Activated naive CD8-positive, alpha-beta T cell (primary cell): ENCODE results near the gene NUDT4.
"Not testable (repeated sequence)": the region's sequence is repeated elsewhere in the genome, so short reads cannot be mapped to it uniquely, and the experiment has no call there.

Source experiments
- H3K27ac Mint-ChIP-seq: one replicate; pipeline ENCODE4 v1.8.0; 2021; ENCODE audit warnings: mixed read lengths
- H3K27me3 Mint-ChIP-seq: one replicate; pipeline ENCODE4 v1.8.0; 2021; ENCODE audit warnings: mixed read lengths
- H3K36me3 Mint-ChIP-seq: one replicate; pipeline ENCODE4 v1.8.0; 2021; ENCODE audit warnings: mixed read lengths
- H3K4me1 Mint-ChIP-seq: one replicate; pipeline ENCODE4 v1.8.0; 2021; ENCODE audit warnings: low read depth, mixed read lengths
- H3K4me3 Mint-ChIP-seq: one replicate; pipeline ENCODE4 v1.8.0; 2021; ENCODE audit warnings: mild to moderate bottlenecking, mixed read lengths
- H3K9me3 Mint-ChIP-seq: one replicate; pipeline ENCODE4 v1.8.0; 2021; ENCODE audit warnings: low read depth, mixed read lengths

Gene NUDT4

DNA sequence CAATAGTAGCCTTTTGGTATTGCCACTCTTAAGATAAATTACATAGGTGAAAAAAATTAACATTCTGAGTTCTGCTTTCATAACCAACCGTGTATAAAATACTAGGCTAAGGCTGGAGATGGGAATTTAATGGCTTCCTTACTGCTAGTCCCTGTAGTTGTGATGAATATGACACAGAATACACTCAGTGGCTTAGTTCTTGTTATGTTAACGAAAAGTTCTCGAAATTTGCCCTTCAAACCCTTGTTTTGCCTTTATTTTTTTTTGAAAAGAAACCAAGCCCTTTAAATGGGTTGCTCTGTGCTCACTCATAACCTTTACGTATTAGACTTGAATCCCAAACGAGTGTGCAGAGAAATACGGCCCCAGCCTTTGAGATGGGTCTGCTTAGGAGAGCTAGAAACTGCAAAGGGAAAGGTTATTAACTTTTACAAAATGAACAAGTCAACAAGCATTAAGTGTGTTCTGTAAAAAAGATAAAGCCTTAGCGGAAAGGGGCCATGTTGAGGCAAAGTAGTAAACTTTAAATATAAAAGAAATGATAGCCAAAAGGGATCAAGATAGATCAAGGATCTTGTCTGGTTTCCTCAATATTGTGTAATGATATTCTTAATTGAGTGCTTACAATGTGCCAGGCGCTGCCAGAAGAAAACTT is 1.7 kb downstream of the NUDT4 start:
- peak overlapping the region; percentile 97 for H3K4me3 Mint-ChIP-seq
- peaks cover 5% of the 10 kb centered on the region for H3K36me3 Mint-ChIP-seq
- H3K4me1 Mint-ChIP-seq, result peaks cover 51% of the 10 kb centered on the region
- no peaks in the 10 kb centered on the region for H3K9me3 Mint-ChIP-seq
- no peaks in the 10 kb centered on the region for H3K27me3 Mint-ChIP-seq
- H3K27ac Mint-ChIP-seq, result peak overlapping the region; percentile 99

DNA sequence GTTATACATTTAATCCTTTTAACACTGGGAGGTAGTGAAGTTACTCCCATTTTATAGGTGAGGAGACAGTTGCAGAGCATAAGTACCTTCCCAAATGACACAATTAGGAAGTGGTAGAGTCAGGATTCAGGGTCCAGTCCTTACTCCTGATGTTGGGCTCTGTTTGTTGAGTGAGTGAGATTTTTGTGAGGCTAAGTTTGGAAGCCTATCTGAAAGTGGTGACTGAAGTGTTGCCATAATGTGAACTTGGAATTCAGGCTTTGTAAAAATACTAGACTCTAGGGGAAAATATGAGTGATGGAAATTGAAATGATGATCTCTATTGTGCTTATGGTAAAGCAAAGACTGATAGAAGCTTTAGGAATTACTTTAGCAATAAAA is 2.2 kb downstream of the NUDT4 start:
- Mint-ChIP-seq H3K27ac (peak overlapping the region; percentile 99), H3K4me1 (peaks cover 55% of the 10 kb centered on the region), H3K4me3 (peak overlapping the region; percentile 97), H3K27me3 (no peaks in the 10 kb centered on the region), H3K36me3 (peaks cover 6% of the 10 kb centered on the region), H3K9me3 (no peaks in the 10 kb centered on the region)

DNA sequence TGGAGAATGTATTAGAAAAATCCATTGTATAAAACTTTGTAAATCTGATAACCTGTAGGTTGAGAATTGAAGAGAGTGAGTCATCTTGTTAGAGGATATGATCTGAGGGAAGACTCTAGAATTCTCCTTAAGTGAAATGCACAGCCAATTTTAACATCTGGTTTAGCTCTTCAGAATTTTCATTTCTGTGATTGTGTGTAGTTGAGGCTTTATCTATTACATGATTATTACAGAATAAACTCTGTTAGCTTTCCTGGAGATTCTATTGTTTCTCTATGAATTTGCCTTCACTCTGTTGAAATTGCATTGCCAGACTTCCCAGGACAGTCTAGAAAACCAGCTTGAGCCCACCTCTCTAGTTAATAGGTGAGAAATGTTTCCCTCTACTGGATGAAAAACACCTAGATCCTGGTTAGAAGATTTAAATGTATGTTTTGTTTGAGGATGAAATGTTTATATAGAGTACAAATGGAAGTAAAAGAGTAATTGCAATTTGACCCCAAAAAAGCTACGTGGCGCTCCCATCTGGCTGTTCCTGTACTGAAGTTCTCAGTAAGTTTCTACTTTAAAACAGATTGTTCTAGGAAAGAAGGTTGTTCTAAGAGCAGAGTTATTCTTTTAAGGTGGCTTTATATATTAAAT is 2.9 kb downstream of the NUDT4 start:
- Mint-ChIP-seq H3K36me3 (peaks cover 12% of the 10 kb centered on the region), H3K27me3 (no peaks in the 10 kb centered on the region), H3K9me3 (no peaks in the 10 kb centered on the region), H3K4me1 (peaks cover 61% of the 10 kb centered on the region), H3K4me3 (peak overlapping the region; percentile 97), H3K27ac (peak overlapping the region; percentile 99)

DNA sequence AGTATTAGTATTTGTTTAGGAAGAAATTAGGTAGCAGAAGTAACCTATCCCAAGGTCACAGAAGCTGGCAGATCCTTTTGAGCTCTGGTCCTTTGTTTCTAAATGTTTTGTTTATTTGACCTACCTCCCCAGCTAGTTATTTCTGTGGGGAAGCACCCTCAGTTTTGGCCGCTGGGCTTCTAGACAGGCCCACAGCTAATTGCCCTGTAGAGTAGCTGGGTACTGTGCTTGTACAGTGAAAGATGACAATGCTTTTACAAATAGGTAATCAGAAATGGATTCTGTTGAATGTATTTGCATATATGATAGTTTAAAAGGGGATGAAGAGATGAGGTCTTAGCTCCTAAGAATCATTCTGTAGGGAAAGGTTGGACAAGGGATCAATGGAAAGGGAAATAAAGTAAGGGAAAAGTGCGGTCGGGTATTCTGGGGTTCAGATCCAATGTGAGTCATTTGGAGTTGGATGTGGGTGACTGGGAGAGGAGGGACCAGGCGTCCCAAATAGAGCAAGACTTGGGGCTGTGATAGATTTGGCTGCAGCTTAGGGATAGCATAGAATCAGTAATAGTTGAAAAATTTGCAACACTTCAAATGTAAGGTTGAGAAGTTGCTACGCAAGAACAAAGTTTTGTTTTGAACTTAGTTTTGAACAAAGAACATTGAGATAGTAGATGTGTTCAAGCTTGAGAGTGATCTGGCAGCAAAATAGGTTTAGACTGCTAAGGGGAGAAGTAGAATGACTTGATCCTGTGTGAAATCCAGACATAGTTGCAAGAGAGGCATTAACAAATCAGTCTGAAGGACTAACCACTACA is 3.6 kb downstream of the NUDT4 start:
- H3K36me3 Mint-ChIP-seq, result peaks cover 12% of the 10 kb centered on the region
- H3K27ac Mint-ChIP-seq, result peak overlapping the region; percentile 36
- peak overlapping the region; percentile 97 for H3K4me3 Mint-ChIP-seq
- no peaks in the 10 kb centered on the region for H3K27me3 Mint-ChIP-seq
- H3K4me1 Mint-ChIP-seq, result peaks cover 58% of the 10 kb centered on the region
- H3K9me3 Mint-ChIP-seq, result no peaks in the 10 kb centered on the region

DNA sequence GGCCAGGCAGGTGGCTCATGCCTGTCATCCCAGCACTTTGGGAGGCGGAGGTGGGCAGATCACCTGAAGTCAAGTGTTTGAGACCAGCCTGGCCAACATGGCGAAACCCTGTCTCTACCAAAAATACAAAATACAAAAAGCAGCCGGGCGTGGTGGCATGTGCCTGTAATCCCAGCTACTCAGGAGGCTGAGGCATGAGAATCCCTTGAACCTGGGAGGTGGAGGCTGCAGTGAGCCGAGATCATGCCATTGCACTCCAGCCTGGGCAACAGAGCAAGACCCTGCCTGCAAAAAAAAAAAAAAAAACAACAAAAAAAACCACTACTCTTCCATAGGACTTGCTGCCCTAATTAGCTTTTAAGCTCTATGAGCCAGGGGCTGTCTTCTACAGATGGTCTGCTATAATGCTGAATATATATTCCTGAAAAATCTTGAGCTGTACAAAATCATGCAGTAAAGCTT is 4.3 kb downstream of the NUDT4 start:
- Mint-ChIP-seq H3K36me3 (peaks cover 12% of the 10 kb centered on the region), H3K4me3 (peak overlapping the region; percentile 97), H3K4me1 (peaks cover 54% of the 10 kb centered on the region), H3K27ac (peak overlapping the region; percentile 58)
- H3K9me3 Mint-ChIP-seq, H3K27me3 Mint-ChIP-seq: not testable (repeated sequence)

DNA sequence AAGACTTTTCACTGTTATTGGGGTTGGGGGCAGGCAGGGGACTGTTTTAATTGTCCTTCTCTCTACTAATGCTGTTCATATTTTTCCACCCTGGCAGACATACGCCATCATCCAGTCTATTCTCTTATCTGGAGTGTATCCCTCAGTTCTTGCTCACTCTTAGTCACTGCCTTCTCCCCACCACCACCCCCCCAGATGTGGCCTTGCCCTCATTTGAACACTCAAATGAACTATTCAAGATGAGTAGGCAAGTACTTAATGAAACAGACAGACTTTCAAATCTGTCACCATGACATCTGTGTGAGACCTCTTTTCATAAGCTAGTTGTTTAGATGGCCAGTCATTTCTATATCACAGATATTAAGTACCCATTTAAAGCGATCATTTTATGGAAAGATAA is 10.1 kb downstream of the NUDT4 start:
- Mint-ChIP-seq H3K4me3 (peak overlapping the region; percentile 59), H3K27me3 (no peaks in the 10 kb centered on the region), H3K4me1 (peaks cover 60% of the 10 kb centered on the region), H3K27ac (peak overlapping the region; percentile 92), H3K36me3 (peaks cover 15% of the 10 kb centered on the region), H3K9me3 (no peaks in the 10 kb centered on the region)

DNA sequence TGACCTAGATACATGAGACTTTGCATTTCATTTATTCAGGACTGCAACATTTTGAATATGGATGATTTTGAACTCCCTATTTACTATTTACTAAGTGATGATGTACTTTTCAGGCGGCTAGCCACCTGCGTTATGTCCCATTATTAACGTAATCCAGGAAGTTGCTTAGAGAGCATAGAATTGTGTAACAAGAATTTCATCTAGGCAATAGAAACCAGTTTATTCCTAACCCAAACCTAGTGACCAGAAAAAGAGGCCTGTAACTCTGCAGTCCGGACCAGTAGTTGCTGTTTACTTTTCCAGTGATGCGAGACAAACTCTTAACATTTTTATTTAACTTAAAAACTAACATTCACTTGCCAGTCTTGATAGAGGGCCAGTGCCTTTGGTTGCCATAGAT is 12.3 kb downstream of the NUDT4 start:
- peaks cover 50% of the 10 kb centered on the region for H3K4me1 Mint-ChIP-seq
- no peak overlapping the region for H3K4me3 Mint-ChIP-seq
- peaks cover 14% of the 10 kb centered on the region for H3K36me3 Mint-ChIP-seq
- no peaks in the 10 kb centered on the region for H3K9me3 Mint-ChIP-seq
- H3K27ac Mint-ChIP-seq, result peak overlapping the region; percentile 16
- H3K27me3 Mint-ChIP-seq, result no peaks in the 10 kb centered on the region

DNA sequence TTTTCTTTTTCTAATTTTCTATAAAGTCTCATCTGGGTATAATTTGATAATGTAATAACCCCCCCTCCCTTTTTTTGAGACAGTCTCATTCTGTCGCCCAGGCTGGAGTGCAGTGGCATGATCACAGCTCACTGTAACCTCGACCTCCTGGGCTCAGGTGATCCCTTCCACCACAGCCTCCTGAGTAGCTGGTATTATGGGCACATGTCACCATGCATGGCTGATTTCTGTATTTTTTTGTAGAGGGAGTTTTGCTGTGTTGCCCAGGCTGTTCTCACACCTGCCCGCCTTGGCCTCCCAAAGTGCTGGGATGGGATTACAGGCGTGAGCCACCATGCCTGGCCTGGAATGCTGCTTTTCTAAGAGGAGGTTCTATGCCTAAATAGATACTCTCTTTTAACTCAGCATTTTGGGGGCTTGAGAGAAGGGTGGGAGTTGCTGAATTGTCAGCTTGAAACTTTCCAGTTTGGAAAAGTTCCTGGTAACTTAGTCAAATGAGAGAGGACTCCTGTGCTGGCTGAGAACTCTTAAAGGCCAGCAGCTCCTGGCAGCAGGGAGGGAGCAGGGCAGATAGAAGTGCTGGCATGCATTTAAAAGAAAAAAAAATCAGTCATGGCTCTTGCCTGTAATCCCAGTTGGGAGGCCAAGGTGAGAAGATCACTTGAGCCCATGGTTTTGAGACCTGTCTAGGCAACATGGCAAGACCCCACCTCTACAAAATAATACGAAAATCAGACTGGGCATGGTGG is 13.0 kb downstream of the NUDT4 start:
- no peaks in the 10 kb centered on the region for H3K9me3 Mint-ChIP-seq
- H3K4me1 Mint-ChIP-seq, result peaks cover 45% of the 10 kb centered on the region
- H3K4me3 Mint-ChIP-seq, result no peak overlapping the region
- no peak overlapping the region for H3K27ac Mint-ChIP-seq
- H3K27me3 Mint-ChIP-seq, result no peaks in the 10 kb centered on the region
- H3K36me3 Mint-ChIP-seq, result peaks cover 8% of the 10 kb centered on the region

DNA sequence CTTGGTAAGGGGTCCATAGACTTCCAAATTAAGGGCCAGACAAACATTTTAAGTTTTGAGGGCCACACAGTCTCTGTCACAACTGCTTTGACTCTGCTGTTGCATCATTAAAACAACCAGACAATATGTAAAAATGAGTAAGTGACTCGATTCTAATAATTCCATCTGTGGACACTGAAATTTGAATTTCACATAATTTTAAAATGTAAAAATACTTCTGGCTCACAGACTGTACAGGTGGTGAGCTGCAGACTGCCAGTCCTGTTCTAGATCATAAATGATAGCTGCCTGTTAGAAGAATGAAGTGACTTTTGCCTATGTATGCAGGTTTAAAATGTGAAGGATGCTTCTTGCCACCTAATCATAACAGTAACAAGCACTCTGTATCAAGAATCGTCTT is 15.7 kb downstream of the NUDT4 start:
- Mint-ChIP-seq H3K27ac (no peak overlapping the region), H3K4me3 (no peak overlapping the region), H3K4me1 (peaks cover 29% of the 10 kb centered on the region), H3K36me3 (peaks cover 3% of the 10 kb centered on the region), H3K9me3 (no peaks in the 10 kb centered on the region), H3K27me3 (no peaks in the 10 kb centered on the region)

DNA sequence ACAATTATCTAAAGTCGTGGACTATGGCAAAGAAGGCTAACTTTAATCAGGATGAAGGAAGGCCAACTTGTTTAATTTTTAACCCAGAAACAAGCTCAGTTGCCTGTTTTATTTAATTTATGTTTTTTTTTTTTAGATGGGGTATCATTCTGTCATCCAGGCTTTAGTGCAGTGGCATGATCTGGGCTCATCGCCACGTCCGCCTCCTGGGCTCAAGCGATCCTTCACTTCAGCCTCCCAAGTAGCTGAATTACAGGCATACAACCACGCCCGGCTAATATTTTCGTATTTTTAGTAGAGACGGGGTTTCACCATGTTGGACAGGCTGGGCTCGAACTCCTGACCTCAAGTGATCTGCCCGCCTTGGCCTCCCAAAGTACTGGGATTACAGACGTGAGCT is 19.7 kb downstream of the NUDT4 start:
- peaks cover 6% of the 10 kb centered on the region for H3K4me1 Mint-ChIP-seq
- H3K27ac Mint-ChIP-seq, result no peak overlapping the region
- no peaks in the 10 kb centered on the region for H3K27me3 Mint-ChIP-seq
- no peak overlapping the region for H3K4me3 Mint-ChIP-seq
- no peaks in the 10 kb centered on the region for H3K9me3 Mint-ChIP-seq
- H3K36me3 Mint-ChIP-seq, result peaks cover 3% of the 10 kb centered on the region

DNA sequence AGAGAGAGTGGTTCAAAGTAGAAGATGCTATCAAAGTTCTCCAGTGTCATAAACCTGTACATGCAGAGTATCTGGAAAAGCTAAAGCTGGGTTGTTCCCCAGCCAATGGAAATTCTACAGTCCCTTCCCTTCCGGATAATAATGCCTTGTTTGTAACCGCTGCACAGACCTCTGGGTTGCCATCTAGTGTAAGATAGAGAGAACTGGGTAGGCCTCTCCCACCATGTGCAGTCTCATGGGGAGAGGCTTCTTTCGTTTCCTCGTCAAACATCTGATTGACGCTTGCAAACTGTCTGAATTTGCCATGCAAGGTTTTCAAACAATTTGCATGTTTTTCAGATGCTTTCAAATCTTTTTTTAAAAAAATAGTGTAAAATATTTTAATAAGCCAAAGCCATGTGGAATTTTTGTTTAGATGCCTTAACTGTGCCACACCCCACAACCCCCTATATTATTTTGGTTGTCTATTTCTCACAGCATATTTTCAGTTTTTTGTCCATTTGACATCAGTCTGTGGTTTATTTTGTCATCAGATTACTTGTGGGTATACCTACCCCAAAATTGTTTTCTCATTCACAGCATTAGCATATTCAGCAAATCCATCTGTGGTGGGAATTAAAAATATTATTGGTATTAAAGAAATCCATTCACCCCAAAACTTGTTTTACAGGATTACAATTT is 21.6 kb downstream of the NUDT4 start:
- not testable (repeated sequence) for H3K4me3 Mint-ChIP-seq, H3K36me3 Mint-ChIP-seq, H3K9me3 Mint-ChIP-seq, H3K4me1 Mint-ChIP-seq, H3K27ac Mint-ChIP-seq, H3K27me3 Mint-ChIP-seq

DNA sequence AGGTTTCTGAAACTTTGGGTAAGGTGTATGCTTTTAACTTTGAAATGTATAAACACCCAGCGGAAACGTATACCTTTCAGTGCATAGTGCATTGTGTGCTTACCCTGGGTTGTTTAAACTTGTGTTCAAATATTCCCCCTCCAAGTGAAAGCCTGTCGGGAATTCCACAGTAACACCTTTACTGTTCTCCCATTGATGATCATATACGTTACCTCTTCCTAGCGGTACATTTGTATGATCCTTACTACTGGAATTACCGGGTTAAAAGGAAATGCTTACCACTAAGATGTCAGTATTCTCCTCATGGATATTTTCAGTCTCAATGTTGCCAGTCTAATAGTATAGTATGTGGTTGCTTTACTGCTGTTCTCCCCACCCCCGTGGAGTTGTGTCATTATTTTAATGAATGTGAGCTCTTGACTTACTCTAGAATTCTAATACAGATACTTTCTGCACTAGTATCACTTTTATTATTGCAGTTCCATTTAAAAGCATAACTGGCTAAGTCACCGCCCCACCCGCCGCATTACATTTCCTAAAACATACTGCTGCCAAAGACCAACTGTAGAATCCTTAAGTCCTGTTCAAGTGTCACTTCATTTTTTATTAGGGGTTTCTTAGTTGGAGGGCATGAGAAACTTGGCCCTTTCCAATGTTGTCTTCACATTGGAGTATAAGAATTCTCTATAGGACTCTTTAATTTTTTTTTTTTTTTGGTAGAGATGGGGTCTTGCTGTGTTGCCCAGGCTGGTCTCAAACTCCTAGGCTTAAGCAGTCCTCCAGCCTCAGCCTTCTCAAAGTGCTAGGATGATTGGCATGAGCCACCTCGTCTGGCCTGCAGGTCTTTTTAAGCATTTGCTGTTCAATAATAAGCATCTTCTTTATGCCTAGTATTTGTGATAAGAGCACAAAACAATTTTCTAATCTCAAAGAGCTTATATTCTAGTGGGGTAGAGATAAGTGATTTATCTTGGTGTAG is 24.9 kb downstream of the NUDT4 start:
- Mint-ChIP-seq H3K36me3 (peaks cover 4% of the 10 kb centered on the region), H3K27me3 (no peaks in the 10 kb centered on the region), H3K4me3 (no peak overlapping the region), H3K9me3 (no peaks in the 10 kb centered on the region), H3K4me1 (peaks cover 5% of the 10 kb centered on the region), H3K27ac (peak overlapping the region; percentile 66)

DNA sequence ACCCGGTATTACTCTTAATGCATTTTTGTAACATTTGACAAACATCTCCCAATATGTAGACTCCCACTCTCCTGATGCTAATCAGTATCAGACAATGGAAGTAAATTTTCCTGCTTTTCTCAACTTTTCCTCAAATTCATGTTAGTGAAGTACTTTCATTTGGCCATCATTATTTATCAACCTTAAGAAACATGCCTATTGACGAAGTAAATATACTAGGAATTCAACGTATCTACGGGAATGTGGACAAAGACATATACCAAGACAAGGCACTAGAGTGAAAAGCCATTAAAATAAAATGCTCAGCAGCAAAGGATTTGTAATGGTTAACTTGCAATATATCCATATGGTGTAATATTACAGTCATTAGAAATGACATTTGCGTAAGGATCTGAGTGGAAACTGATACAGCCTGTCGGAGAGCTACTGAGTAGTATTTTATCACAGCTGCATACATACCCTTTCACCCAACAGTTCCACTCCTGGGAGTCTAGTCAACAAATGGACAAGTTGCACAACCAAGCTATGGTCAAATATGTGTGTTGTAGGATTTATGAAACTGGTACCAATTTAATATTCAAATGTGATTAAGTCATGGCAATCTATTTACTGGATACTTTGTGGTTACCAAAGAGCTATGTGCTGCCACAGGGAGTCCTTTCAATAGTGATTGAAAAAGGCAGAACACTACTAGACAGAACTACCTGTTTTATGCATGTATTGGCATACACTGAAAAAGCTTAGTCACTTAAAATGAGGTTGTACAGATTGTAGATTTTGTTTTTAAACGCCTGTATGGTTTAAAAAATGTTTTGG is 26.5 kb downstream of the NUDT4 start:
- H3K27me3 Mint-ChIP-seq, result no peaks in the 10 kb centered on the region
- H3K4me1 Mint-ChIP-seq, result peaks cover 11% of the 10 kb centered on the region
- H3K27ac Mint-ChIP-seq, result peak overlapping the region; percentile 55
- H3K9me3 Mint-ChIP-seq, result no peaks in the 10 kb centered on the region
- H3K4me3 Mint-ChIP-seq, result no peak overlapping the region
- H3K36me3 Mint-ChIP-seq, result peaks cover 2% of the 10 kb centered on the region
